ENCODE measurements around the gene WFIKKN2.

WFIKKN2 gene

GRCh38 chr17:50818261-50818660 is 17.1 kb upstream of the WFIKKN2 start:
- Histone ChIP-seq H3K27me3 (replicated peaks in 2 of 5; ENCODE audit: control insufficient read depth in 4 of 5, insufficient read depth in 5 of 5, low read length in 4 of 5) (no peaks in the 10 kb centered on the region), H3K4me3 (ENCODE audit: control insufficient read depth in 1 of 7, extremely low read depth in 1 of 7, insufficient read depth in 4 of 7, low read depth in 2 of 7, low read length in 6 of 7) (no peak overlapping the region), H3K27ac (ENCODE audit: insufficient read depth in 1 of 2, low read depth in 1 of 2, low read length in 2 of 2, poor library complexity in 1 of 2, severe bottlenecking in 2 of 2) (no peak overlapping the region), H3K9me3 (ENCODE audit: control extremely low read depth in 1 of 5, control insufficient read depth in 4 of 5, insufficient read depth in 2 of 5, low read depth in 1 of 5, low read length in 4 of 5) (peaks cover 0 to 2% (median 0%) of the 10 kb centered on the region in 5 experiments), H3K36me3 (ENCODE audit: control insufficient read depth in 4 of 4, insufficient read depth in 4 of 4, low read length in 3 of 4) (no peaks in the 10 kb centered on the region), H3K4me1 (ENCODE audit: control extremely low read depth in 1 of 4, control insufficient read depth in 4 of 4, insufficient read depth in 4 of 4, low read length in 3 of 4) (peaks cover 0 to 11% (median 6%) of the 10 kb centered on the region in 4 experiments)
- CTCF ChIA-PET: interaction anchor here (1.0 to 5.5 kb wide), 9 partner anchors 10 to 35 kb away, joined by 3 to 39 read pairs (median 6); no protein-coding TSS in a partner anchor
- DNase-seq: no peak
- 98% methylated on average over 3 of the region's 4 CpGs for WGBS (ENCODE audit: insufficient coverage)
- POLR2A ChIA-PET: interaction anchor here (0.7 kb wide), 1 partner anchor 172 kb away, joined by 3 read pairs; no protein-coding TSS in a partner anchor

- Histone ChIP-seq H3K4me1 (ENCODE audit: control extremely low read depth in 1 of 4, control insufficient read depth in 4 of 4, insufficient read depth in 4 of 4, low read length in 3 of 4) (peaks cover 0 to 11% (median 6%) of the 10 kb centered on the region in 4 experiments), H3K27me3 (replicated peaks in 2 of 5; ENCODE audit: control insufficient read depth in 4 of 5, insufficient read depth in 5 of 5, low read length in 4 of 5) (no peaks in the 10 kb centered on the region), H3K9me3 (ENCODE audit: control extremely low read depth in 1 of 5, control insufficient read depth in 4 of 5, insufficient read depth in 2 of 5, low read depth in 1 of 5, low read length in 4 of 5) (peaks cover 0 to 2% (median 0%) of the 10 kb centered on the region in 5 experiments), H3K4me3 (ENCODE audit: control insufficient read depth in 1 of 7, extremely low read depth in 1 of 7, insufficient read depth in 4 of 7, low read depth in 2 of 7, low read length in 6 of 7) (no peak overlapping the region), H3K36me3 (ENCODE audit: control insufficient read depth in 4 of 4, insufficient read depth in 4 of 4, low read length in 3 of 4) (no peaks in the 10 kb centered on the region), H3K27ac (ENCODE audit: insufficient read depth in 1 of 2, low read depth in 1 of 2, low read length in 2 of 2, poor library complexity in 1 of 2, severe bottlenecking in 2 of 2) (no peak overlapping the region)
- WGBS (ENCODE audit: insufficient coverage): 62% methylated on average over 6 of the region's 6 CpGs
- ChIA-PET CTCF (interaction anchor here (1.0 to 5.5 kb wide), 7 partner anchors 11 to 34 kb away, joined by 3 to 39 read pairs (median 7); no protein-coding TSS in a partner anchor), POLR2A (interaction anchor here (0.7 kb wide), 1 partner anchor 171 kb away, joined by 3 read pairs; no protein-coding TSS in a partner anchor)
- DNase-seq: peak in 2 of 3 donors; percentile 13 to 31
Observed at GRCh38 chr17:50818921-50819657, 16.3 kb upstream of the WFIKKN2 start.

GRCh38 chr17:50820651-50821050 is 14.7 kb upstream of the WFIKKN2 start:
- ChIA-PET CTCF (interaction anchor here (2.7 kb wide), 1 partner anchor 17 kb away, joined by 8 read pairs; no protein-coding TSS in a partner anchor), POLR2A (no interaction called here)
- 100% methylated on average over 6 of the region's 10 CpGs for WGBS (ENCODE audit: insufficient coverage)
- Histone ChIP-seq H3K4me1 (ENCODE audit: control extremely low read depth in 1 of 4, control insufficient read depth in 4 of 4, insufficient read depth in 4 of 4, low read length in 3 of 4) (peaks cover 0 to 6% (median 4%) of the 10 kb centered on the region in 4 experiments), H3K4me3 (ENCODE audit: control insufficient read depth in 1 of 7, extremely low read depth in 1 of 7, insufficient read depth in 4 of 7, low read depth in 2 of 7, low read length in 6 of 7) (no peak overlapping the region), H3K27ac (ENCODE audit: insufficient read depth in 1 of 2, low read depth in 1 of 2, low read length in 2 of 2, poor library complexity in 1 of 2, severe bottlenecking in 2 of 2) (no peak overlapping the region), H3K36me3 (ENCODE audit: control insufficient read depth in 4 of 4, insufficient read depth in 4 of 4, low read length in 3 of 4) (no peaks in the 10 kb centered on the region), H3K9me3 (ENCODE audit: control extremely low read depth in 1 of 5, control insufficient read depth in 4 of 5, insufficient read depth in 2 of 5, low read depth in 1 of 5, low read length in 4 of 5) (peaks cover 0 to 2% (median 0%) of the 10 kb centered on the region in 5 experiments), H3K27me3 (replicated peaks in 2 of 5; ENCODE audit: control insufficient read depth in 4 of 5, insufficient read depth in 5 of 5, low read length in 4 of 5) (no peaks in the 10 kb centered on the region)
- DNase-seq: no peak

- Histone ChIP-seq H3K27ac (ENCODE audit: insufficient read depth in 1 of 2, low read depth in 1 of 2, low read length in 2 of 2, poor library complexity in 1 of 2, severe bottlenecking in 2 of 2) (no peak overlapping the region), H3K36me3 (ENCODE audit: control insufficient read depth in 4 of 4, insufficient read depth in 4 of 4, low read length in 3 of 4) (no peaks in the 10 kb centered on the region), H3K9me3 (ENCODE audit: control extremely low read depth in 1 of 5, control insufficient read depth in 4 of 5, insufficient read depth in 2 of 5, low read depth in 1 of 5, low read length in 4 of 5) (peaks cover 0 to 2% (median 0%) of the 10 kb centered on the region in 5 experiments), H3K4me1 (ENCODE audit: control extremely low read depth in 1 of 4, control insufficient read depth in 4 of 4, insufficient read depth in 4 of 4, low read length in 3 of 4) (peaks cover 0 to 6% (median 1%) of the 10 kb centered on the region in 4 experiments), H3K27me3 (replicated peaks in 2 of 5; ENCODE audit: control insufficient read depth in 4 of 5, insufficient read depth in 5 of 5, low read length in 4 of 5) (no peaks in the 10 kb centered on the region), H3K4me3 (ENCODE audit: control insufficient read depth in 1 of 7, extremely low read depth in 1 of 7, insufficient read depth in 4 of 7, low read depth in 2 of 7, low read length in 6 of 7) (no peak overlapping the region)
- CTCF ChIA-PET: interaction anchor here (0.7 to 2.7 kb wide), 8 partner anchors 8 to 134 kb away, joined by 3 to 8 read pairs (median 3); no protein-coding TSS in a partner anchor
- WGBS (ENCODE audit: insufficient coverage): 100% methylated on average over 1 of the region's 2 CpGs
- no peak for DNase-seq
- POLR2A ChIA-PET: no interaction called here
Observed at GRCh38 chr17:50822550-50822949, 12.8 kb upstream of the WFIKKN2 start.

- DNase-seq: no peak
- no peak overlapping the region for H3K4me3 ChIP-seq (ENCODE audit: control insufficient read depth in 1 of 7, extremely low read depth in 1 of 7, insufficient read depth in 4 of 7, low read depth in 2 of 7, low read length in 6 of 7)
- WGBS (ENCODE audit: insufficient coverage): 96% methylated on average over 2 of the region's 2 CpGs
- POLR2A ChIA-PET: no interaction called here
- peaks cover 0 to 16% (median 14%) of the 10 kb centered on the region in 4 experiments for H3K4me1 ChIP-seq (ENCODE audit: control extremely low read depth in 1 of 4, control insufficient read depth in 4 of 4, insufficient read depth in 4 of 4, low read length in 3 of 4)
- H3K36me3 ChIP-seq (ENCODE audit: control insufficient read depth in 4 of 4, insufficient read depth in 4 of 4, low read length in 3 of 4): no peaks in the 10 kb centered on the region
- CTCF ChIA-PET: interaction anchor here (1.0 to 2.1 kb wide), 2 partner anchors 18 to 125 kb away, joined by 3 to 11 read pairs; no protein-coding TSS in a partner anchor
- no peaks in the 10 kb centered on the region for H3K27me3 ChIP-seq (replicated peaks in 2 of 5; ENCODE audit: control insufficient read depth in 4 of 5, insufficient read depth in 5 of 5, low read length in 4 of 5)
- H3K9me3 ChIP-seq (ENCODE audit: control extremely low read depth in 1 of 5, control insufficient read depth in 4 of 5, insufficient read depth in 2 of 5, low read depth in 1 of 5, low read length in 4 of 5): peaks cover 0 to 2% (median 0%) of the 10 kb centered on the region in 5 experiments
- no peak overlapping the region for H3K27ac ChIP-seq (ENCODE audit: insufficient read depth in 1 of 2, low read depth in 1 of 2, low read length in 2 of 2, poor library complexity in 1 of 2, severe bottlenecking in 2 of 2)
Observed at GRCh38 chr17:50824429-50824828, 11.0 kb upstream of the WFIKKN2 start.

GRCh38 chr17:50825188-50825587 is 10.2 kb upstream of the WFIKKN2 start:
- no peak for DNase-seq
- Histone ChIP-seq H3K9me3 (ENCODE audit: control extremely low read depth in 1 of 5, control insufficient read depth in 4 of 5, insufficient read depth in 2 of 5, low read depth in 1 of 5, low read length in 4 of 5) (peaks cover 0 to 2% (median 0%) of the 10 kb centered on the region in 5 experiments), H3K27ac (ENCODE audit: insufficient read depth in 1 of 2, low read depth in 1 of 2, low read length in 2 of 2, poor library complexity in 1 of 2, severe bottlenecking in 2 of 2) (no peak overlapping the region), H3K36me3 (ENCODE audit: control insufficient read depth in 4 of 4, insufficient read depth in 4 of 4, low read length in 3 of 4) (no peaks in the 10 kb centered on the region), H3K4me1 (ENCODE audit: control extremely low read depth in 1 of 4, control insufficient read depth in 4 of 4, insufficient read depth in 4 of 4, low read length in 3 of 4) (peaks cover 0 to 23% (median 21%) of the 10 kb centered on the region in 4 experiments), H3K4me3 (ENCODE audit: control insufficient read depth in 1 of 7, extremely low read depth in 1 of 7, insufficient read depth in 4 of 7, low read depth in 2 of 7, low read length in 6 of 7) (no peak overlapping the region), H3K27me3 (replicated peaks in 2 of 5; ENCODE audit: control insufficient read depth in 4 of 5, insufficient read depth in 5 of 5, low read length in 4 of 5) (no peaks in the 10 kb centered on the region)
- ChIA-PET POLR2A (interaction anchor here (0.6 kb wide), 1 partner anchor 19 kb away, joined by 7 read pairs; no protein-coding TSS in a partner anchor), CTCF (interaction anchor here (1.0 to 2.1 kb wide), 2 partner anchors 18 to 125 kb away, joined by 3 to 11 read pairs; no protein-coding TSS in a partner anchor)
